Activated B cell treated with CpG ODN at 0.5 μM for 24 hours (primary cell): ENCODE measurements around the gene TRMT44. TPM values are rescaled to one million over a fixed set of nuclear protein-coding genes. Genes with fewer than 3 reads are reported as not detected.
"Not testable (repeated sequence)": the region's sequence is repeated elsewhere in the genome, so short reads cannot be mapped to it uniquely, and the experiment has no call there.

Experiments used
- ATAC-seq: fragments of 200-7000 bp; cut with Tn5 transposase; one replicate; pipeline ENCODE4 v1.10.0; 2021; ENCODE audit warnings: low read depth, mild to moderate bottlenecking, moderate library complexity
- CTCF ChIA-PET: fragments of 350-600 bp; sonication (Branson Sonifier 250); formaldehyde crosslinking; loops from one replicate; lab custom pipeline; 2021; ENCODE audit warnings: antibody characterized with exemption; lab: Charles Lee
- POLR2A ChIA-PET: fragments of 350-600 bp; sonication (Branson Sonifier 250); formaldehyde crosslinking; loops from one replicate; lab custom pipeline; 2021; ENCODE audit warnings: antibody characterized with exemption; lab: Charles Lee
- DNase-seq: peaks from one replicate; pipeline ENCODE4 v3.0.0; 2022
- H3K27ac Mint-ChIP-seq: one replicate; pipeline ENCODE4 v1.8.0; 2020; ENCODE audit warnings: mixed read lengths
- H3K27me3 Mint-ChIP-seq: one replicate; pipeline ENCODE4 v1.8.0; 2021; ENCODE audit warnings: mixed read lengths
- H3K36me3 Mint-ChIP-seq: one replicate; pipeline ENCODE4 v1.8.0; 2021; ENCODE audit warnings: low read depth, mixed read lengths
- H3K4me1 Mint-ChIP-seq: one replicate; pipeline ENCODE4 v1.8.0; 2021; ENCODE audit warnings: mixed read lengths
- H3K4me3 Mint-ChIP-seq: one replicate; pipeline ENCODE4 v1.8.0; 2020; ENCODE audit warnings: mild to moderate bottlenecking, mixed read lengths
- H3K9me3 Mint-ChIP-seq: one replicate; pipeline ENCODE4 v1.8.0; 2020; ENCODE audit warnings: mixed read lengths
- intact Hi-C: fragments of 100-400 bp; cut with micrococcal nuclease; formaldehyde crosslinking; loops from one replicate; pipeline ENCODE4 v1.15.1; 2024
- total RNA-seq: library from RNA; stranded (reverse); gene quantifications from 2 replicates; pipeline ENCODE4 v1.2.3, GENCODE V29; 2022
- TF ChIP-seq, protein P1 (sequence below): fragments of 200-600 bp; IDR thresholded peaks from one replicate; pipeline ENCODE4 v1.8.0; 2022; ENCODE audit warnings: antibody characterized with exemption, mild to moderate bottlenecking

TRMT44 gene
- total RNA-seq, 1 donor from 2014 or later: 33.8 TPM

DNA sequence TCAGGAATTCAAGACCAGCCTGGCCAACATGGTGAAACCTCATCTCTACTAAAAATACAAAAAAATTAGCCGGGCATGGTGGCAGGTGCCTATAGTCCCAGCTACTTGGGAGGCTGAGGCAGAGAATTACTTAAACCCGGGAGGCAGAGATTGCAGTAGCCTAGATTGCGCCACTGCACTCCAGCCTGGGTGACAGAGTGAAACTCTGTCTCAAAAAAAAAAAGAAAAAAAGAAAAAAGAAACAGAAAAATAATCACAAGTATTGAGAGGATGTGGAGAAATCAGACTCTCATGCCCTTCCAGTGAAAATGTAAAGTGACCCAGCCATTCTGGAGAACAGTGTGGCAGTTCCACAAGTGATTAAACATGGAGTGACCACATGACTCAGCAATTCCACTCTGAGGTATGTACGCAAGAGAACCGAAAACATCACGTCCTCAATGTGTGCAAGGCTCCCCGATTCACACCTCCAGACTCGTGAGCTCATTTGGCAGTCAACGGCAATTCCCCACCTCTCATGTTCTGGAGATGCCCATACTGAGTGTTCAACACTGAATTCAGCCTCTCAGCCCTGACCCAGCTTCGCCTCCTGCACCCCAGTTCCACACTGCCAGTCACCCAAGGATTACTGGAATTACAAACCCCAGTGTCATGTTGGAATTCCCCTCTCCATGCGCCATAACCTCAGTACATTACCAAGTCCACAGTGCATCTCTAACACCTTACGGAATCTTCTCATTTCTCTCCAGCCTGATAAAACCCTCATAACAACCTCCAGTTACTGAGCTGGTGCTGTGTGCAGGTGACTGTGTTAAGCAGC is 21.1 kb upstream of the TRMT44 start:
- peak; percentile 49 for ATAC-seq
- H3K4me3 Mint-ChIP-seq: no peak overlapping the region
- no peak for DNase-seq
- intact Hi-C loops: no loop called here
- H3K4me1 Mint-ChIP-seq: peaks cover 9% of the 10 kb centered on the region
- peak overlapping the region; percentile 36 for H3K27ac Mint-ChIP-seq
- TF ChIP-seq, protein P1, sequence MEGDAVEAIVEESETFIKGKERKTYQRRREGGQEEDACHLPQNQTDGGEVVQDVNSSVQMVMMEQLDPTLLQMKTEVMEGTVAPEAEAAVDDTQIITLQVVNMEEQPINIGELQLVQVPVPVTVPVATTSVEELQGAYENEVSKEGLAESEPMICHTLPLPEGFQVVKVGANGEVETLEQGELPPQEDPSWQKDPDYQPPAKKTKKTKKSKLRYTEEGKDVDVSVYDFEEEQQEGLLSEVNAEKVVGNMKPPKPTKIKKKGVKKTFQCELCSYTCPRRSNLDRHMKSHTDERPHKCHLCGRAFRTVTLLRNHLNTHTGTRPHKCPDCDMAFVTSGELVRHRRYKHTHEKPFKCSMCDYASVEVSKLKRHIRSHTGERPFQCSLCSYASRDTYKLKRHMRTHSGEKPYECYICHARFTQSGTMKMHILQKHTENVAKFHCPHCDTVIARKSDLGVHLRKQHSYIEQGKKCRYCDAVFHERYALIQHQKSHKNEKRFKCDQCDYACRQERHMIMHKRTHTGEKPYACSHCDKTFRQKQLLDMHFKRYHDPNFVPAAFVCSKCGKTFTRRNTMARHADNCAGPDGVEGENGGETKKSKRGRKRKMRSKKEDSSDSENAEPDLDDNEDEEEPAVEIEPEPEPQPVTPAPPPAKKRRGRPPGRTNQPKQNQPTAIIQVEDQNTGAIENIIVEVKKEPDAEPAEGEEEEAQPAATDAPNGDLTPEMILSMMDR: no peak
- CTCF ChIA-PET: no interaction called here
- H3K36me3 Mint-ChIP-seq: peaks cover 19% of the 10 kb centered on the region
- H3K27me3 Mint-ChIP-seq: no peaks in the 10 kb centered on the region
- POLR2A ChIA-PET: interaction anchor here (2.2 kb wide), 1 partner anchor 21 kb away, joined by 5 read pairs; the partner anchor contains the start of genes ACOX3 and TRMT44
- no peaks in the 10 kb centered on the region for H3K9me3 Mint-ChIP-seq

DNA sequence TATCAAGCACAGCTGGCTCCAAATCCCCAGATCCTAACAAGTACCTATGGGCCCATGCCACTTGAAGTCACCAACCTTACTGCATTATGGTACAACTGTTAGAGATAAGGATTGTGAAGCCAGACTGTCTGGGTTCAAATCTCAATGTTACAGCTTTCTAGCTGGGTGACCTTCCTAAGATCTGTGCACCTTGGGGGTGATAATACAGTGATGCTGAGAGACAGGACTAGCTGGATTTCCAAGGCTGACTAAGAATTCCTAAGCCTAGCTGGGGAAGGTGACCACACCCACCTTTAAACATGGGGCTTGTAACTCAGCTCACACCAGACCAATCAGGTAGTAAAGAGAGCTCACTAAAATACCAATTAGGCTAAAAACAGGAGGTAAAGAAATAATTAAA is 20.4 kb upstream of the TRMT44 start:
- H3K27me3 Mint-ChIP-seq, H3K4me1 Mint-ChIP-seq, CTCF ChIA-PET, H3K9me3 Mint-ChIP-seq, intact Hi-C loops, DNase-seq, H3K4me3 Mint-ChIP-seq, ATAC-seq, H3K27ac Mint-ChIP-seq: not testable (repeated sequence)
- POLR2A ChIA-PET: interaction anchor here (2.2 kb wide), 1 partner anchor 20 kb away, joined by 5 read pairs; the partner anchor contains the start of genes ACOX3 and TRMT44
- H3K36me3 Mint-ChIP-seq: peaks cover 13% of the 10 kb centered on the region

DNA sequence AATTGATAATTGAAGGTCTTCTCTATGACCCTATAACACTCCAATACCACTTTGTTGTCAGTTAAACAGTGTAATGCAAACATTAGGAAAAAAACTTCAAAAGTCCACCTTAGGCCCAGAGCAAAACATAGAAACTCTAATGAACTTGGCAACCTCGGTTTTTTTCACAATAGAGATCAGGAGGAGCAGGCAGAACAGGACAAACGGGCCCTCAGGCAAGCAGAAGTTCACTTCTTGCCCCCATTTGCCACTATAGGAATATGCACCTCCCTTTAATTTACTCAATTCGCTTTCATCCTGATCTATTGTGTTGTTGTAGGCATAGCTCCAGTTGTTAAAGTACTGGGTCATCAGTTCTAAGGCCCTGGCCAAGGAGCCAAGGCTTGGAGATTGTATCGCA is 18.2 kb upstream of the TRMT44 start:
- Mint-ChIP-seq H3K4me3 (no peak overlapping the region), H3K9me3 (no peaks in the 10 kb centered on the region), H3K27me3 (no peaks in the 10 kb centered on the region), H3K36me3 (peaks cover 5% of the 10 kb centered on the region), H3K4me1 (peaks cover 18% of the 10 kb centered on the region), H3K27ac (no peak overlapping the region)
- no peak for ATAC-seq
- POLR2A ChIA-PET: no interaction called here
- CTCF ChIA-PET: no interaction called here
- DNase-seq: no peak
- intact Hi-C loops: no loop called here
- TF ChIP-seq, protein P1: no peak

DNA sequence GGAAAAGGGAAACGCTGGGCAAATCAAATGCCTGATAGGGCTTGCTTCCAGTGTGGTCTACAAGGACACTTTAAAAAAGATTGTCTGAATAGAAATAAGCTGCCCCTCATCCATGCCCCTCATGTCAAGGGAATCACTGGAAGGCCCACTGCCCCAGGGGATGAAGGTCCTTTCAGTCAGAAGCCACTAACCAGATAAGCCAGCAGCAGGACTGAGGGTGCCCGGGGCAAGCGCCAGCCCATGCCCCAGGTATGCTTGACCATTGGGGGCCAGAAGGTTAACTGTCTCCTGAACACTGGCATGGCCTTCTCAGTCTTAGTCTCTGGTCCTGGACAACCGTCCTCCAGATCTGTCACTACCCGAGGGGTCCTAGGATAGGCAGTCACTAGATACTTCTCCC is 17.8 kb upstream of the TRMT44 start:
- ChIA-PET POLR2A (no interaction called here), CTCF (no interaction called here)
- no peak overlapping the region for H3K27ac Mint-ChIP-seq
- peaks cover 5% of the 10 kb centered on the region for H3K36me3 Mint-ChIP-seq
- H3K9me3 Mint-ChIP-seq: no peaks in the 10 kb centered on the region
- DNase-seq (no peak), ATAC-seq (no peak)
- no peaks in the 10 kb centered on the region for H3K27me3 Mint-ChIP-seq
- no peak overlapping the region for H3K4me3 Mint-ChIP-seq
- intact Hi-C loops: no loop called here
- peaks cover 22% of the 10 kb centered on the region for H3K4me1 Mint-ChIP-seq
- TF ChIP-seq, protein P1: no peak

DNA sequence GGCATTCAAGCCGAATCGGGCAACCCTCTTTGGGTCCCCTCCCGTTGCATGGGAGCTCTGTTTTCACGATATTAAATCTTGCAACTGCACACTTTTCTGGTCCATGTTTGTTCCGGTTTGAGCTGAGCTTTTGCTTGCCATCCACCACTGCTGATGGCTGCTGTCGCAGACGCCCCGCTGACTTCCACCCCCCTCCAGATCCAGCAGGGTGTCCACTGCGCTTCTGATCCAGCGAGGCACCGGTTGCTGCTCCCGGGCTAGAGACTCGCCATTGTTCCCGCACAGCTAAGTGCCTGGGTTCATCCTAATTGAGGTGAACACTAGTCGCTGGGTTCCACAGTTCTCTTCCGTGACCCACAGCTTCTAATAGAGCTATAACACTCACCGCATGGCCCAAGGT is 13.3 kb upstream of the TRMT44 start:
- H3K4me3 Mint-ChIP-seq: peak overlapping the region; percentile 95
- H3K9me3 Mint-ChIP-seq: no peaks in the 10 kb centered on the region
- ChIA-PET POLR2A (interaction anchor here (1.0 to 3.1 kb wide), 2 partner anchors 13 to 41 kb away, joined by 3 to 44 read pairs; partner anchors contain the start of genes ACOX3 and TRMT44), CTCF (interaction anchor here (1.0 kb wide), 1 partner anchor 41 kb away, joined by 3 read pairs; no protein-coding TSS in a partner anchor)
- intact Hi-C loops: no loop called here
- H3K4me1 Mint-ChIP-seq: peaks cover 29% of the 10 kb centered on the region
- H3K36me3 Mint-ChIP-seq: peaks cover 4% of the 10 kb centered on the region
- no peak overlapping the region for H3K27ac Mint-ChIP-seq
- DNase-seq (no peak), ATAC-seq (no peak)
- TF ChIP-seq, protein P1: no peak
- no peaks in the 10 kb centered on the region for H3K27me3 Mint-ChIP-seq
